ENCODE results near the gene SELENOI.
A peak's percentile ranks its signal among the peaks of the same experiment; 100 is the strongest.
"Not testable (repeated sequence)": the region's sequence is repeated elsewhere in the genome, so short reads cannot be mapped to it uniquely, and the experiment has no call there.

The SELENOI gene

GRCh38 chr2:26359886-26360473, 14.0 kb downstream of the SELENOI start:
- DNase-seq (ENCODE audit: low spot score), result no peak

GRCh38 chr2:26363323-26363722, 17.4 kb downstream of the SELENOI start:
- no peak for DNase-seq (ENCODE audit: low spot score)

DNA sequence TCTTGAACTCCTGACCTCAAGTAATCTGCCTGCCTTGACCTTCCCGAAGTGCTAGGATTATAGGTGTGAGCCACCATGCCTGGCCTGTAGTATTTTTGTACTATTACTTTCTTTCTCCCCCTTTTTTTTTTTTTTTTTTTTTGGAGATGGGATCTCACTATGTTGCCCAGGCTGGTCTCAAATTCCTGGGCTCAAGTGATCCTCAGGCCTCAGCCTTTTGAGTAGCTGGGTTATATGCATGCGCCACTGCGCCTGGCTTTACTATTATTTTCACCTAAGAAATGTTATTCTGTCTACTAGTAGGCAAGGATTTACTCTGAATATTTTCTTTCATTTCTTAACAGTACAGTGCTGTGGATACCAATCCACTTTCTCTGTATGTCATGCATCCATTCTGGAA, 18.0 kb downstream of the SELENOI start:
- no peak for DNase-seq (ENCODE audit: low spot score)

DNA sequence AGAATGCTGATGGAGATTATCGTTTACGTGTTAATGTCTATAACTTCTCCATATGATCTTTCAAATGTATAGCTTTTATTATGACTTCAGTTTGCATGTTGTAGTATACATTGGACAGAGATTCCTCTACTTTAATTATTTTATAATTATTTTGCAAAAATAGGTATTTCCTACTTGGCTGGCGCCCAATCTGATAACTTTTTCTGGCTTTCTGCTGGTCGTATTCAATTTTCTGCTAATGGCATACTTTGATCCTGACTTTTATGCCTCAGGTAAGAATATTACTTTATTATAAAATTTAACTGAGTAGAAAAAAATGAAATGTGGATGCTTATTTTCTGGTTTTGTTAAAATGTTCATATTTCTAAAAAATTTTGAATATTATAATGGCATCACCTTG, 18.7 kb downstream of the SELENOI start:
- no peak for DNase-seq (ENCODE audit: low spot score)

- no peak for DNase-seq (ENCODE audit: low spot score)
These were observed 21.0 kb downstream of the SELENOI start for GRCh38 chr2:26366957-26367356.

GRCh38 chr2:26369664-26370063, 23.7 kb downstream of the SELENOI start:
- DNase-seq (ENCODE audit: low spot score), result not testable (repeated sequence)

DNA sequence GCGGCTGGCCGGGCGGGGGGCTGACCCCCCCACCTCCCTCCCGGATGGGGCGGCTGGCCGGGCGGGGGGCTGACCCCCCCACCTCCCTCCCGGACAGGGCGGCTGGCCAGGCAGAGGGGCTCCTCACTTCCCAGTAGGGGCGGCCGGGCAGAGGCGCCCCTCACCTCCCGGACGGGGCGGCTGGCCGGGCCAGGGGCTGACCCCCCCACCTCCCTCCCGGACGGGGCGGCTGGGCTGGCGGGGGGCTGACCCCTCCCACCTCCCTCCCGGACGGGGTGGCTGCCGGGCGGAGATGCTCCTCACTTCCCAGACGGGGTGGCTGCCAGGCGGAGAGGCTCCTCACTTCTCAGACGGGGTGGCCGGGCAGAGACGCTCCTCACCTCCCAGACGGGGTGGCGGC, 25.0 kb downstream of the SELENOI start:
- DNase-seq (ENCODE audit: low spot score), result not testable (repeated sequence)

GRCh38 chr2:26376799-26377198, 30.9 kb downstream of the SELENOI start:
- no peak for DNase-seq (ENCODE audit: low spot score)

GRCh38 chr2:26380281-26380680, 34.3 kb downstream of the SELENOI start:
- DNase-seq (ENCODE audit: low spot score), result no peak

GRCh38 chr2:26382564-26382963, 36.6 kb downstream of the SELENOI start:
- no peak for DNase-seq (ENCODE audit: low spot score)

DNA sequence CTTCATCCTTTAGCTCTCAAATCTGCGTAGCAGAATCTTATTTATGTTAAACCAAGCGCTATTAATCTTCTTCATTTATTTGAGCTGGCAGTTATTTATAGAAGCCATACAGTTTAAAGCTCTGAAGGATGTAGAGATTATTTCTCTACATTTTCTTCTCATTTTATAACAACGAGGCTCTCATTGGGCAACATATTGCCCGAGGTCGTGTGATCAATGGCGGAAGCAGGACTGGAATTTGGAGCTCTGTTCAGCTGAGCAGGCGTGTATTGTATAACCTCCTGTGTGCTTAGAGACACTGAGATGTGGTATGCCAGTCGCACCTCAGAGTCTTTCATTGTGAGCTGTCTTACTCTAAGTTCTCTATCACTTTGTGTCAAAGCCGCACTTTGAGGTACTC, 38.2 kb downstream of the SELENOI start:
- no peak for DNase-seq (ENCODE audit: low spot score)

DNA sequence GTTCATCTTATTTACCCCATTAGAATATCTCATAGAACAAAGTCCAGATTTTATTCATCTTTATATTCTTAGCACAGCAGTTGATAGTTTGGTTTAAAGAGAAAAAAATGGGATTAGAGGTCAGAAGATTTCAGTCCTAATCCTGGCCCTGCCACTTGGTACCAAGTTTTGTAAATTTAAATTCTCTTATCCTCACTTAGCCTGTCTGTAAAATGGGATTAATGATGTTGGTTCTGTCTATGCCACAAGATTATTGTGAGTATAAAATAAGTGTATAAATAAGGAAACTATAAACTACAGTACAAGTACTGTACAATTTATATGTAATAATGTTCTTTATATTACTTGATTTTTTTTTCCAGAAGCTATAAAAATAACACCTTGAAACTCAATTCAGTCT, 38.7 kb downstream of the SELENOI start:
- DNase-seq (ENCODE audit: low spot score), result no peak

DNA sequence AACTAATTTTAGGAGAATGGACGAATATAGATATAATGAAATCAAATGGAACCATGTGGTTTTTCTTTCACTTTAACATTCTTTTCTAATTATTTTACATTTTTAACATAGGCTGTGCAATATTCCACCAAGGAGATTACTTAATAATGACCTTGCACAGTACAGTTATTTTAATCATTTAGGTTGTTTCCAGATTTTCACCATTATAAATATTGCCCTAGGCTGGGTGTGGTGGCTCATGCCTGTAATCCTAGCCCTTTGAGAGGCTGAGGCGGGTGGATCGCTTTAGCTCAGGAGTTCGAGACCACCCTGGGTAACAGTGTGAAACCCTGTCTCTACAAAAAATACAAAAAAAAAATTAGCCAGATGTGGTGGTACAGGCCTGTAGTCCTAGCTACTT, 41.2 kb downstream of the SELENOI start:
- DNase-seq (ENCODE audit: low spot score), result no peak

GRCh38 chr2:26394694-26395093, 48.8 kb downstream of the SELENOI start:
- DNase-seq (ENCODE audit: low spot score), result no peak

- DNase-seq (ENCODE audit: low spot score), result no peak
These were observed 49.5 kb downstream of the SELENOI start for GRCh38 chr2:26395394-26395793.

DNA sequence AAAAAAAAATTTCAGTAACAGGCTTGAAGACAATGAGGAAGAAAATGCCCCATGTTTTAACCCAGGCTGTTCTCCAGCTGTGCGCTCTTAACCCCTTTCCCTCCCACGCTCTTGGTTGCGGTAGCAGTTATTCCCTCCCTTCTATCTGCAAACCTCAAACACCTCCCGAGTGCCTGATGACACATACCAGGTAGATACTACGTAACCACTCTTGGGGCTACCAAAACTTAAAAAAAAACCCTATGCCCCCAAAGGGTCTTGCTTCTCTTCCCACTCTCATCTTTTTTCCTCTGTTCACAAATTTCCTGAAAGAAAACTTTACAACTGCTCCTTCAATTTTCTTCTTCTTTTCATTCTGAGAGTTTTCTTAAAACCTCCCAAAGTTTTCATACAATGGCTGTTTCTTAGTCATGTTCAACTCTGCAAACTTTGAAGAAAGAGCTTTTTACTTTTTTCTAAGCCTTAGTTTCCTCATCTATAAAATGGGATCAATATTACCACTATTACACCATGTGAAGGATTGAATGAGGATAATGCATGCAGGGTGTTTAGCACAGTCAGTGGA, 50.9 kb downstream of the SELENOI start:
- DNase-seq (ENCODE audit: low spot score), result no peak

- DNase-seq (ENCODE audit: low spot score), result no peak
These were observed 53.9 kb downstream of the SELENOI start for GRCh38 chr2:26399771-26400376.

DNA sequence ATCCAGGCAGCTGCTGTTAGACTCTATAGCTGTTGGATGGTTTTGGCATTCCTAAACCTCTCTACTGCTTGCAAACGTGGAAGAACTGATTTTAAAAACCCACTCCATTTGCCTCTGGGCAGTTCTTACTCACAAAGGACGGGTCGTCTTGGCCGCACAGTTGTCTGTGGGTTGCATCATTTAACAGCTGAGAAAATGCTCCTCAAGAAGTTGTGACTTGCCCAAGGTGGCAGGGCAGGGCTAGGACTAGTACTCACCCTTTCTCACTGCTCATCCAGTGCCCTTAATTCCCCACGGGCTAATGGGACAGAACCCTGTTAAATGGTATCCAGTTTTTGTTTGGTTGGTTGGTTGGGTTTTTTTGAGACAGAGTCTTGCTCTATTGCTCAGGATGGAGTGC, 54.8 kb downstream of the SELENOI start:
- DNase-seq (ENCODE audit: low spot score), result no peak

GRCh38 chr2:26401739-26402541, 56.0 kb downstream of the SELENOI start, which contains the start of gene DRC1:
Gene DRC1, plus strand, starts transcription at chr2:26401920. Its CDS starts 70 bp downstream, at chr2:26401990.
- DNase-seq (ENCODE audit: low spot score), result peak; percentile 71

DNA sequence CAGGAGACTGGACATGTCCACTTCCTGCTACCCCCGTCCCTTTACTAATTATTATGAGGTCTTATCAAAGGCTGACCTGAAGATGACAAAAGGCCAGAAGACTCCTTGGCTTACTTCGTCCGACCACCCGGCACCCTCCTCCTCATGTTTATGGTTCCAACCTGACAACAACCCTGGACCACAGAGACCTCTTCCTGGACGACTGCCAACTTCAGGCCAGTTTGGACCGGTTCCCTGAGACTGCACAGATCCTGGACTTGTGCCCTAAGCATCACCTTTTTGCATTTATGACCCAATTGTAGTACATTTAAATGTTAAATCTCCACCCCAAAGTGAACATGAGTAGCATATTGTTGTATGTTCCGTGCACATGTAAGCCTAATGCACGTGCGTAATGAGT, 61.6 kb downstream of the SELENOI start:
- DNase-seq (ENCODE audit: low spot score), result no peak

DNA sequence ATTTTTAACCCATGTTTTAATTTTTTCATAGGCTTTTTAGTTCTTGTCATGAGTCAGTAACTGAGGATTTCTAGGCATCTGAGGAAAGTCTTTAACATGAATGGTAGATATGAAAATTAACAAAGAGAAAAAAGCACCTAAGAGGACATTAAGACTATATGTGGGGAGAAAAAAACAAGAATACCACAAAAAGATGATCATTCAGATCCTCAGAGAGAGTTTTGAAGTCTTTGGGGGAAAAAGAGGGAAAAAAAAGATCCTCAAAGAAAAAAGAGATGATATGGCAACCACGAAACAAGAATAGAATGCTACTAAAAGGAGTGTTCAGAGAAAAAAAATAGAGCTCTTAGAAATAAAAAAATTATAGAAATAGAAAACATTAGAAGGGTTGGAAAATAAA, 63.8 kb downstream of the SELENOI start:
- DNase-seq (ENCODE audit: low spot score), result no peak

GRCh38 chr2:26410764-26411243, 64.9 kb downstream of the SELENOI start:
- no peak for DNase-seq (ENCODE audit: low spot score)

GRCh38 chr2:26411419-26411818, 65.5 kb downstream of the SELENOI start:
- no peak for DNase-seq (ENCODE audit: low spot score)

All from kidney capillary endothelial cell (primary cell).